GM21381 (cell line): Measurements from ENCODE around the gene FBL.
A peak's percentile ranks its signal among the peaks of the same experiment; 100 is the strongest.

Experiments
- ATAC-seq: cut with Tn5 transposase; IDR thresholded peaks from one replicate; pipeline ENCODE4 v1.9.1; 2021; ENCODE audit warnings: mild to moderate bottlenecking, moderate library complexity; ENCODE audit not compliant: unreplicated experiment

FBL gene

DNA sequence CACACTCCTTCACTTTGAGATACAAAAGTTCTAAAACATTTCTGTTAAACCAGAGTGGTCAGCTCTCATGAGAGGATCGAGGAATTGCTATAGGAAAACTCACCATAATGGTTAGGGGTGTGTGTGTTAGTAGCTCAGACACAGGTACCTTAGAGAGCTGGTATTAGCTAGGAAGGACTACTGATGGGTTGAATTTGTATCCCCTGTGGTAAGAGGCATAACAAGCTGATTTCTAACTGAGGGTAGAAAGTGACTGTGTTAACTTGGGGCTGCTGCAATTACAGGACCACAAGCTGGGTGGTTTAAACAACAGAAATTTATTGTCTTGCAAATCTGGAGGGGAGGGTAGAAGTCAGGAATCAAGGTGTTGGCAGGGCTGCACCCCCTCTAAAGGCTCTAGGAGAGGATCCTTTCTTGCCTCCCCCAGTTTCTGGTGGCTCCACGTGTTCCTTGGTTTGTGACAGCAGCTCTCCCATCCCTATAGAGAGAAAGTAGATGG is 50.1 kb downstream of the FBL start:
- no peak for ATAC-seq

DNA sequence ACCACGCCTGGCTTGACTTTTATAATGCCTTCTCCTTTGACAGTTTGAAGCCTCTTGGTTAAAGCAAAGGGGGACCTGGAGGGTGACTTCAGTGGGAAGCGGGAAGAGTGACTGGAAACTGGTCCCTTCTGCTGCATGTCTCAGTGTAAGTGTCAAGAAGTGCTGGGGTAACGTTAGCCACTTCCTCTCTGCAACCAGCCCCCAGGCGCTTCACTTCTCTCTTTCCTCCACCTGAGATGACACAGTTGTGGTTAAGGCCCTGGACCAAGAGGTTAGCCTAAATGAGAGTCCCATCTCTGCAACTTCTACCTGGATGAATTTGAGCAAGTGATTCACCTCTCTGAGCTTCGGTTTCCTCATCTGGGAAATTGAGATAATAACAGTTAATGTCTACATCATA is 51.2 kb downstream of the FBL start:
- no peak for ATAC-seq

- peak; percentile 66 for ATAC-seq
Observed at GRCh38 chr19:39792999-39793546, 53.1 kb downstream of the FBL start.

DNA sequence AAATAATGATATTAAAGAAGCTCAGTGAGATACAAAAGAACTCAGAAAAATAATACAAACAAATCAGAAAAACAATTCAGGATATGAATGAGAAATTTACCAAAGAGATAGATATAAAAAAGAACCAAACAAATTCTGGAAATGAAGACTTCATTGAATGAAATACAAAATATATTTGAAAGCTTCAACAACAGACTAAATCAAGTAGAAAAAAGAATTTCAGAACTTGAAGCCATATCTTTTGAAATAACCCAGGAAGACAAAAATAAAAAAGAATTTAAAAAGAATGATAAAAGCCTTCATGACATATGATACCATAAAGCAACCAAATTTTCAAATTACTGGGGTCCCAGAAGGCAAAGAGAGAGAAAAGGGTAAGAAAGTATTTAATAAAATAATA is 57.9 kb downstream of the FBL start:
- ATAC-seq = no peak
